Activated naive CD4-positive, alpha-beta T cell treated with anti-CD3 and anti-CD28 coated beads, Interleukin-2, amount 10 ng/mL, durations not matched to agents 7 days and 5 days (primary cell): ENCODE data around the gene CCL5.

Experiments
- CTCF ChIA-PET: fragments of 350-600 bp; sonication (Branson Sonifier 250); formaldehyde crosslinking; loops from one replicate; lab custom pipeline; 2021; ENCODE audit warnings: antibody characterized with exemption; lab: Charles Lee
- DNase-seq: peaks from one replicate; pipeline ENCODE4 v3.0.0-alpha.2; 2020
- H3K27ac Mint-ChIP-seq: one replicate; pipeline ENCODE4 v1.8.0; 2021; ENCODE audit warnings: mild to moderate bottlenecking, moderate library complexity, mixed read lengths
- H3K27me3 Mint-ChIP-seq: one replicate; pipeline ENCODE4 v1.8.0; 2021; ENCODE audit warnings: mild to moderate bottlenecking, mixed read lengths
- H3K36me3 Mint-ChIP-seq: one replicate; pipeline ENCODE4 v1.8.0; 2021; ENCODE audit warnings: mixed read lengths
- H3K4me1 Mint-ChIP-seq: one replicate; pipeline ENCODE4 v1.8.0; 2021; ENCODE audit warnings: mixed read lengths
- H3K4me3 Mint-ChIP-seq: one replicate; pipeline ENCODE4 v1.8.0; 2021; ENCODE audit warnings: mild to moderate bottlenecking, moderate library complexity, mixed read lengths
- H3K9me3 Mint-ChIP-seq: one replicate; pipeline ENCODE4 v1.8.0; 2021; ENCODE audit warnings: mixed read lengths

CCL5 gene

DNA sequence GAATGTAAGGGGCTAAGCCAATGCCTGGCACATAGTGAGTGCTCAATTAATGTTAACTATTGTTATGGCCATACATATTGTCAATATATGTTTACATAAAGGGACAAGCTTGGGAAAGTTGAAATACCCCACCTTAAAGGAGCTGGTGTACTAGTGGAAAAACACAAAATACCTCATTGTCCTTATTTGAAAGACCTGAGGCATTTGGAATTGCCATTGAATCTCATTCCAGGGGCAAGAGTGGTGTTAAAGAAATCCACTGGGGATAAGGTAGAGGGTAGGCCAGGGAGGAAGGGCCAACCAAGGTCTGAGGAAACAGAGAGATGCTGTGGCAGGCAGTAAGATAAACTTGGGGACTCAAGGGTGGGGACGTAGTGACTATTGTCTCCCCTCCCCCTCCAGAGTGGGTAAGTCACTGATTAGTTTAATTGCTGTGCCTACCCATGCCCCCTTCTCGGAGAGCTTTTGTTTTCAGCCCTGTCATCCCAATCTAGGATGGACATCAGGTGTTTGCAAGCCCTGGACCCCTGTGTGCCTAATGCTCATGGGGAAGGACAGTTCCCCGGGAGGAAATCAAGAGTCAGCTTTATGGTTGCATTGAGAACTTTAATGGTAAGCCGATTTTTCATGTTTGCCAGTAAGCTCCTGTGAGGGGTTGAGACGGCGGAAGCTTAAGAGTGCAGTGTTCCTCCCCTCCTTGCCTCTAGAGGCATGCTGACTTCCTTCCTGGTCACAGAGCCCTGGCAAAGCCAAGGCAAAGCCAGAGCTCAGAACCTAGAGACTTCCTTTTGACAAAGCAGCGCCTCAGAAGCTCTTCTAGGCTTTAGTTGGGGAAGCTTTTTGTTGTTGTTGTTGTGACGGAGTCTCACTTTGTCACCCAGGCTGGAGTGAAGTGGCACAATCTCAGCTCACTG, 9.0 kb downstream of the CCL5 start:
- DNase-seq, result peak; percentile 63
- H3K4me1 Mint-ChIP-seq, result peaks cover 31% of the 10 kb centered on the region
- peak overlapping the region; percentile 37 for H3K27ac Mint-ChIP-seq
- CTCF ChIA-PET, result interaction anchor here (0.6 to 1.8 kb wide), 7 partner anchors 9 to 876 kb away, joined by 3 to 7 read pairs (median 3); partner anchors contain the start of gene CCL5
- no peaks in the 10 kb centered on the region for H3K9me3 Mint-ChIP-seq
- H3K36me3 Mint-ChIP-seq, result no peaks in the 10 kb centered on the region
- H3K27me3 Mint-ChIP-seq, result no peaks in the 10 kb centered on the region
- H3K4me3 Mint-ChIP-seq, result no peak overlapping the region

DNA sequence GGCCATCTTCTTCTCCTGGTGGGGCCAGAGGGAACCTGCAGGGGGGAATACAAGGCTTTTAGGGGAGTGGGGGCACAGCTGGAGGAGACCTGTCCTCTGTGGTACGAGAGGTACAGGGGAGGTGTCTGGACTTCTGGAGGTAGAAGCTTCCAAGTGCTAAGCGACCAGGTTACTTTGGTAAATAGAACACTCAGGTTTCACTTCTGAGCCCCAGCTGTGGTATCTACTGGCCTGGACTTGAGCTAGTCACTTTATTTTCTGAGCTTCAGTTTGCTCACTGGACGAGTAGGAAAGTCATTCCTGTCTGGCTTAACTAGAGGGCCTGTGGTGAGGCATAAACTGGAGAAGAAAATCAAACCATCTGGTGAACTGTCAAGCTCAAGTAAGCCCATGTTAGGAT, 11.4 kb downstream of the CCL5 start, which contains the start of gene HEATR9:
Gene HEATR9 (minus strand): TSS at position 155 of the 400 bp plus-strand sequence. CDS start 149 bp downstream, at position 6.
- Mint-ChIP-seq H3K27me3 (no peaks in the 10 kb centered on the region), H3K27ac (no peak within 1 kb of the TSS), H3K4me1 (peaks cover 26% of the 10 kb centered on the region), H3K36me3 (no peaks in the 10 kb centered on the region), H3K4me3 (no peak within 1 kb of the TSS), H3K9me3 (no peaks in the 10 kb centered on the region)
- CTCF ChIA-PET, result no interaction called here
- DNase-seq, result no peak

DNA sequence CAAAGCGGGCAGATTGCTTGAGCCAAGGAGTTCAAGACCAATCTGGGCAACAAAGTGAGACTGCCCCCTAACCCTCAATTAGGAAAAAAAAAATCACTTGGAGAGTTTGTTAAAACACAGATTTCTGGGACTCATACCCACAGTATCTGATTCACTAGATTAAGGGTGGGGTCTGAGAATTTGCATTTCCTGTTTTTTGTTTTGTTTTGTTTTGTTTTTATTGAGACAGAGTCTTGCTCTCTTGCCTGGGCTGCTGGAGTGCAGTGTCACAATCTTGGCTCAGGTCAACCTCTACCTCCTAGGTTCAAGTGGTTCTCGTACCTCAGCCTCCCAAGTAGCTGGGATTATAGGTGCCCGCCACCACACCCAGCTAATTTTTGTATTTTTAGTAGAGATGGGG, 12.6 kb downstream of the CCL5 start:
- no peaks in the 10 kb centered on the region for H3K27me3 Mint-ChIP-seq
- no peaks in the 10 kb centered on the region for H3K9me3 Mint-ChIP-seq
- no peak overlapping the region for H3K27ac Mint-ChIP-seq
- CTCF ChIA-PET, result no interaction called here
- H3K4me3 Mint-ChIP-seq, result no peak overlapping the region
- peaks cover 3% of the 10 kb centered on the region for H3K36me3 Mint-ChIP-seq
- DNase-seq, result no peak
- peaks cover 26% of the 10 kb centered on the region for H3K4me1 Mint-ChIP-seq

DNA sequence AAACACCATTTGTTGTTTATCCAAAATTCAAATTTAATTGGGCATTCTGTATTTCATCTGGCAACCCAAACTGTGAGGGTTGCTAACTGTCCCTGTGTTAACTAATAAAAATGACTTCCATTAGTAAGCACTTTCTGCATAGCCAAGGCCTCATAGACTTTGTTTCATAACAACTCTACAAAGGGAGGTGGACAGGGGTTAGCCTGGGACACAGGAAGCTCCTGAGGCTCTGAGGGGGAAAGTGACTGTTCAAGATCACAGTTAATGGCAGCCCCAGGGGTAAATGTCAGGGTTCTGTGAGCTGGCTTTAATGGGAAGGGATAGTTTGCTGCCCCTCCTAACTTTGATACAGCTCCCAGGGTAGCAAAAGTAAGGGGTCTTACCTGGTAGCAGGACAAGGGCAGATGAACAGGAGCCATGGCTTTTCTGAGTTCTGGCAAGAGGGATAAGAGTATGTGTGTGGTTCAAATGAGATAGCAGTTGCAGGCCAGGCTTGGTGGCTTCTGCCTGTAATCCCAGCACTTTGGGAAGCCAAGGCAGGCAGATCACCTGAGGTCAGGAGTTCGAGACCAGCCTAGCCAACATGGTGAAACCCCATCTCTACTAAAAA, 13.7 kb downstream of the CCL5 start:
- Mint-ChIP-seq H3K27ac (no peak overlapping the region), H3K4me1 (peaks cover 18% of the 10 kb centered on the region), H3K4me3 (no peak overlapping the region), H3K9me3 (no peaks in the 10 kb centered on the region), H3K36me3 (peaks cover 3% of the 10 kb centered on the region), H3K27me3 (no peaks in the 10 kb centered on the region)
- CTCF ChIA-PET, result no interaction called here
- no peak for DNase-seq

DNA sequence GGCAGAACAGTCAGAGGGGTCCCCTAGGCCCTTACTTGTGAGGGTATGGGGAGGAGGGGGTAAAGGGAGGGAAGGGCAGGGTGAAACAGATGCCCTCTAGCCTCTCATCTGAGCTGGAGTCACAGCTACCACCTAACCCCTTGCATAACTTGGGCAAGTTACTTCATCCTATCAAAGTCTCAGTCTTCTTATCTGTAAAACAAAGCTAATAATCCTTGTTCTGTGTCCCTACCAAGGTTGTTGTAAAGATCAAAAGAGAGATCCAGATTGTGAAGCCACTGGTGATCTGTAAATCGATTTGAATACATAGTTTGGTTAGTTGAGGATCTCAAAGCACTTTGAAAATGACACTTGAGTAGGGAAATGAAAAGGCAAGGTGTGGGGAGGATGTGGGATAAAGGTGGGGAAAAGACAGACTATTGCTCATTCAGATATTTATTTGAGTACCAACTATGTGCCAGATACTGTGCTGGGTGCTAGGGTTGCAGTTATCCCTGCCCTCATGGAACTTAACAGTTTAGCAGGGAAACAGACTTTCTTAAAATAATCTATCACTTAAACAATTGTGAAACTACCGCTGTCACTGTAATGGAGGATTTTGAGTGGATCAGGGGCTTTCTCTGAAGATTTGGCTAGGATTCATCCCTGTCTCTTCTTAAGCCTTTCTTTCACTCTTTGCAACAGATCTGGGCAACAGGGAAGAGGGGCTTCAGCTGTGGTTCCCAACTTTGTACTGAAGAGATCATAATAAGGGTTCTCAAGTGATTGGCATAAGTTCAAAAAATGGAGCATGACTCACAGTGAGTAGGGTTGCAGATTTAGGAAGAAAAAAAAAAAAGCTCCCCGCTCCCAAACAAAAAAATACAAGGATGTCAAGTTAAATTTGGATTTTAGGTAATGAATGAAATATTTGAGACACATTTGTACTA, 14.5 kb downstream of the CCL5 start:
- H3K27ac Mint-ChIP-seq, result no peak overlapping the region
- H3K27me3 Mint-ChIP-seq, result no peaks in the 10 kb centered on the region
- H3K9me3 Mint-ChIP-seq, result no peaks in the 10 kb centered on the region
- H3K4me1 Mint-ChIP-seq, result peaks cover 10% of the 10 kb centered on the region
- CTCF ChIA-PET, result interaction anchor here (0.6 kb wide), 1 partner anchor 9 kb away, joined by 3 read pairs; no protein-coding TSS in a partner anchor
- DNase-seq, result no peak
- peaks cover 3% of the 10 kb centered on the region for H3K36me3 Mint-ChIP-seq
- H3K4me3 Mint-ChIP-seq, result no peak overlapping the region

DNA sequence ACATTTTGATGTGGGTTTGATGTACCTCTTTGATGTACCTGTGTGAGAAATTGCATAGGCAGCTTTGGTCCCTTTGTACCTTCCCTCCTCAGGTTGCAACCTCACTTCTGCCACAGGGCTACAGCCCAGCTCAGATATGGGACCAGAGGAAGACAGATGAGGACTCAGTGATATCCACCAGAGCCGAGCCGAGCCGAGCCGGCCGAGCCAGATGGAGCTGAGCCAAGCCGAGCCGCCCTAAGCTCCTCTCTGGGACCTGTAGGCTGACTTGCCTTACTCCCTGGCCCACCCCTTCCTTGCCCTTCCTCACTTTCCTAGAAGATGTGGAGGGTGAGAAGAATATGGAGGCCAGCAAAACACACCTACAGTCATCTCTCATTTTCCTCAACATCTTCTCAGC, 15.3 kb downstream of the CCL5 start:
- DNase-seq, result no peak
- Mint-ChIP-seq H3K4me3 (no peak overlapping the region), H3K27me3 (no peaks in the 10 kb centered on the region), H3K9me3 (no peaks in the 10 kb centered on the region), H3K27ac (no peak overlapping the region), H3K4me1 (peaks cover 10% of the 10 kb centered on the region), H3K36me3 (peaks cover 3% of the 10 kb centered on the region)
- CTCF ChIA-PET, result no interaction called here

DNA sequence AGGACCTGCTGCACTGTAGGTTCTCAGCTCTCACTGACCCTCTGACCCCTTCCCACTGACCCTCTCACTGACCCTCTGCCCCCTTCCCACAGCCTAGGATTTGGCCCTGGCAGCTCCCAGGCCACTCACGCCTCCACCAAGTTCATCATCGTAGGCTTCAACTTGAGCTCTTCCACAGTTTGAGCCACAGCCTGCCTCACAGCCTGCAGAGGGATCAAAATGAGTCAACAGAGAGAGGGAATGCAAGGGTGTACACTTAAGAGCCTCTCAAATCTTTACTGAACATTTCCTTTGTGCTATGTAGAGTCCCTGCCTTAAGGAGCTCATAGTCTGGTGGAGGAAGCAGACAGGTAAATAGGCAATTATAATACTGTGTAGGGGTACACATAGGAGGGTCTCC, 23.6 kb downstream of the CCL5 start:
- Mint-ChIP-seq H3K9me3 (no peaks in the 10 kb centered on the region), H3K27me3 (no peaks in the 10 kb centered on the region), H3K27ac (no peak overlapping the region), H3K4me3 (no peak overlapping the region), H3K36me3 (peaks cover 12% of the 10 kb centered on the region), H3K4me1 (no peaks in the 10 kb centered on the region)
- CTCF ChIA-PET, result interaction anchor here (1.1 to 1.2 kb wide), 2 partner anchors 9 to 59 kb away, joined by 3 read pairs; no protein-coding TSS in a partner anchor
- no peak for DNase-seq

DNA sequence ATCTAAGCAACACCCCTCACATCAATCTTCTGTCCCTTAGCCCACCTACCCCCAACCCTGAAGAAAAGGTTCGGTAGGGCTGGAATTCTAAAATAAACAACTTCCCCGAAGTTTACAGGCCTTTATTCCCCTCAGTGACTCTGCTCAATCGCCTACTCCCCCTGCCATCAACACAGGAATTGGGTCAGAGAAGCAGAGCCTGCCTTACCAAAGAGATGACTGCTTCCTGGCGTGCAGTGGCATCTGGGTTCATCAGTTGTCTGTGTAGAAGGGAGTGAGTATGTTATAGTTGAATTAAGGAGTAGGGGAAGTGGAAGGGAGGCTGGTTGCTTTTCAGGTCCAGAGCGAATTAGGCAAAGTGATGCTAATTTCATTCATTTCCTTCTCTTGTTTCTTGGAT, 24.2 kb downstream of the CCL5 start:
- H3K4me1 Mint-ChIP-seq, result no peaks in the 10 kb centered on the region
- peaks cover 16% of the 10 kb centered on the region for H3K36me3 Mint-ChIP-seq
- H3K4me3 Mint-ChIP-seq, result no peak overlapping the region
- no peaks in the 10 kb centered on the region for H3K9me3 Mint-ChIP-seq
- CTCF ChIA-PET, result interaction anchor here (1.7 kb wide), 1 partner anchor 113 kb away, joined by 4 read pairs; no protein-coding TSS in a partner anchor
- DNase-seq, result no peak
- H3K27me3 Mint-ChIP-seq, result no peaks in the 10 kb centered on the region
- H3K27ac Mint-ChIP-seq, result no peak overlapping the region

DNA sequence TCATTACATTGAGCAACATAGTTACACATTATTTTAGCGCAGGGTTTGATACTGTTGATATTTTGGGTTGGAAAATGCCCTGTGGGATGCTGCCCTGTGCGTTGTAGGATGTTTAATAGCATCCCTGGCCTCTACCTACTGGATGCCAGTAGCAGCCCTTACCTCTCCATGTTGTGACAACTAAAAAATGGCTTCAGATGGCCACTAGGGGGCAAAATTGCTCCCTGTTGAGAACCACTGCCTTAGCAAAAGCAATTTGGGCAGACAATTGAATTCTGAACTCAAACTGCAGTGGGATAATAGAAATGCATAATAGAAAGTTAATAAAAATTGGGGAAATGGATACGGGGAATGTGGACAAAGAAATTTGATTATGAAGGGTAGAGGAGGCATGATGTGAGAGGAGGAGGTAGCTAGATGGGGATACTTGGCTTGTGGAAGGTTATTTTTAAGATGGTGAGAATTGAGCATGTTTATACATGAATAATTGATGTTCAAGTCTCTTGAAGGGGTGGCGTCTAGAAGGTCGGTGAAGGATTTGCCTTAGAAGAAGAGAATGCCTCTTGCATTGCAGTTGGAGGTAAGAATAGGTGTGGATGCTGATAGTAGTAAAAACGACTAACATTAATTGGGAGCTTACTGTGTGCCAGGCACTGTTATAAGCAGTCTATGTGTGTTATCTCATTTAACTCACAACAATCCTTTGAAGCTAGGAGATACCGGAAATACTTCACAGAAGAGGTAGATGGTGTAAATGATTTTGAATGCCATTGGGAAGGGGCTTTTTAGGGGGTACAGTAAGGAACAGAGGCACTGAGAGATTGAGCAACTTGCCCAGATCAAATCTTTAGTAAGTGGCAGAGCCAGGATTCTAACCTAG, 30.5 kb downstream of the CCL5 start:
- H3K9me3 Mint-ChIP-seq, result no peaks in the 10 kb centered on the region
- DNase-seq, result peak; percentile 69
- no peaks in the 10 kb centered on the region for H3K27me3 Mint-ChIP-seq
- peaks cover 6% of the 10 kb centered on the region for H3K4me1 Mint-ChIP-seq
- H3K36me3 Mint-ChIP-seq, result peaks cover 41% of the 10 kb centered on the region
- CTCF ChIA-PET, result interaction anchor here (0.6 to 1.8 kb wide), 18 partner anchors 9 to 1488 kb away, joined by 3 to 7 read pairs (median 3); partner anchors contain the start of genes CCL5 and LYZL6
- peak overlapping the region; percentile 73 for H3K27ac Mint-ChIP-seq
- no peak overlapping the region for H3K4me3 Mint-ChIP-seq

DNA sequence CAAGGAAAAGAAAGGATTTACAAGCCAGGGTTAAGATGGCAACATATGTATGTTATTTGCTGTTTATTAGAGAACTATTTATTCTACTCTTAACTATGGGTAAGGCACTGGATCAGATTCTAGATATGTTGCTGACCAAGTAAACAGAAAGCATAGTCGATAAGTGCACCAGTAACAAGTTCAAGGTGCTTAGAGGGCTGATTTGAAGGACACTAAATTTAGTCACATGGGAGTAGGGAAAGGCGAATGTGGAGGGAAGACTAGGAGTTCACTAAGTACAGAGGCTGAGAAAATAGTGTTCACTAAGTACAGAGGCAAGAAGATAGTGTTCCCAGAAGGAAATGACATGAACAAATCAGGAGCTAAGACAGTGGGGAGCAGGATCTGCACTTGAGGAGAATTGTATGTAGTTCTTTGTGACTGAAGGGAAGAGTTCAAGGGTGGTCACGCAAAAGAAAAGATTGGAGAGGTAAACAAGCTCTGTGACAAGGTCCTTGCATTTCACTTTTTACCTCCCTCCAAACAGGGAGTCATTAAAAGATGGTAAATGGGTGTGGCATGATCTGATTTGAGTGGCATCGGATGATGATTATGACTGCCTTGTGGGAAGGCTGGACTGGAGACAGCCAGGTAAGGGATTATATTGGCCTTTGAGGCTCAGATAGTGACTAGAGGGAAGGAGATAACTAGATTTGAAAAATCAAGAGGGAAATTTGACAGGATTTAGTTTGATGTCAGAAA, 32.4 kb downstream of the CCL5 start:
- no peak overlapping the region for H3K4me3 Mint-ChIP-seq
- DNase-seq, result no peak
- no peaks in the 10 kb centered on the region for H3K9me3 Mint-ChIP-seq
- peak overlapping the region; percentile 1 for H3K27ac Mint-ChIP-seq
- CTCF ChIA-PET, result interaction anchor here (0.8 to 1.8 kb wide), 7 partner anchors 46 to 299 kb away, joined by 3 to 5 read pairs (median 3); partner anchors contain the start of gene LYZL6
- no peaks in the 10 kb centered on the region for H3K27me3 Mint-ChIP-seq
- H3K4me1 Mint-ChIP-seq, result peaks cover 6% of the 10 kb centered on the region
- peaks cover 50% of the 10 kb centered on the region for H3K36me3 Mint-ChIP-seq

DNA sequence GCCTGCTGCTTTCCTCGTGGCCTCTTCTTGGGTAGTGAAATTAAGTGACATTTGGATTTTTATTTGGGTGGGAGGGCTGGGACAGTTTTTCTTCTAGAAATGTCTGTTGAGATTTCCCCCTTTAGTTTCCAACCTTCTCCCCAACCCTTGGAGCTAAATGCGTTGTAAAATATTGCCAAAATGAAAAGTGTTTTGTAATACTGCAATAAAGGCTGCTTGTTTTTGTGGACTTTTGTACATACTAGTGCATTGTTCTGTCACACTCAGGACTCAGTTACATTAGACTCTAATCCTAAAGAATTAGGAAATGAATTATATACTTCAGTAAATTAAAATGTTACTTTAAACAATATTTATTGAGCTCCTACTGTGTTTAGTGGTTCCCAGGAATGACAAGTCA, 33.2 kb downstream of the CCL5 start:
- CTCF ChIA-PET, result interaction anchor here (1.0 to 1.2 kb wide), 2 partner anchors 35 to 127 kb away, joined by 3 read pairs; no protein-coding TSS in a partner anchor
- H3K27ac Mint-ChIP-seq, result no peak overlapping the region
- no peak for DNase-seq
- H3K4me1 Mint-ChIP-seq, result peaks cover 6% of the 10 kb centered on the region
- H3K9me3 Mint-ChIP-seq, result no peaks in the 10 kb centered on the region
- H3K27me3 Mint-ChIP-seq, result no peaks in the 10 kb centered on the region
- H3K36me3 Mint-ChIP-seq, result peaks cover 51% of the 10 kb centered on the region
- H3K4me3 Mint-ChIP-seq, result no peak overlapping the region

DNA sequence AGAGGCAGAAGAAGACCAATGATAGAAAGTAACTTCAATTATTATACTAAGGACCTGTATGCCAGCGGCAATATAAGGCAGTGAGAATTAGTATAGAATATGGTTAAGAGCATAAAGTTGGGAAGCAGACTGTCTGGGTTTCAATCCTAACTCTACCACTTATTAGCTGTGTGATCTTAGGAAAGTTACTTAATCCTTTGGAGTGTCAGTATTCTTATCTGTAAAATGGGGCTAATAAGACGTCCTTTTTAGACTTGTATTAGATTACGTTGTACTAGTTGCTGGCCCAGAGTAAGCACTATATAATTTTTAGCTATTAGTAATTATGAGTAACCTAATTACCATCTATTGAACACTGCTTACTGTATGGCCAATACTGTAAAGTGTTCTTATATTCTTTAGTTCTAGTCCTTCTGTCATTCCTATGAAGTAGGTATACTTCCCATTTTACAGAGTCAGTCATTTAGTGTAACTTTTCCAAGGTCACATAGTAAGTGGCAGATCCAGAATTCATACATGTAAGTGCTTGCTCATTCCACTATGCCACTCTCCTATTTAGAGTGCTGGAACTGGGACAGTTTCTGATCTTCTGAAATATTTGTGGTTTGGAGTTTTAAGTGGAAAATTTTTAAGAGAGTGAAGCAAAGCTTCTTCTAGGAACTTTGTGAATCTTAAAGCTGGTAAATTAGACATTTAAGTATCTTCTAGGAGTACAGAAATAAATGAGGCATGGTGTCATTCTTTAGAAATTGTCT, 33.9 kb downstream of the CCL5 start:
- Mint-ChIP-seq H3K9me3 (no peaks in the 10 kb centered on the region), H3K27ac (no peak overlapping the region), H3K36me3 (peaks cover 50% of the 10 kb centered on the region)

More for the DNA sequence above, 33.9 kb downstream of the CCL5 start:
- H3K4me3 Mint-ChIP-seq, result no peak overlapping the region
- CTCF ChIA-PET, result interaction anchor here (1.0 to 1.2 kb wide), 2 partner anchors 9 to 34 kb away, joined by 3 read pairs; no protein-coding TSS in a partner anchor
- DNase-seq, result no peak
- no peaks in the 10 kb centered on the region for H3K27me3 Mint-ChIP-seq
- peaks cover 6% of the 10 kb centered on the region for H3K4me1 Mint-ChIP-seq
